Ishikawa (cell line): ENCODE measurements around the gene LAMC1.

Experiments used
- EP300 ChIP-seq: IDR thresholded peaks from 2 replicates; pipeline ENCODE4 v1.6.1; 2012; ENCODE audit warnings: borderline replicate concordance
- TCF12 ChIP-seq: IDR thresholded peaks from 2 replicates; pipeline ENCODE4 v1.6.1; 2012; ENCODE audit warnings: low read depth

GRCh38 chr1:183116416-183116815 is 93.2 kb downstream of the LAMC1 start:
- no peak for TF ChIP-seq TCF12
- no peak for TF ChIP-seq EP300
